Left lung (tissue), 10 donors: ENCODE measurements around the gene ZFR2. TPM values are rescaled to one million over a fixed set of nuclear protein-coding genes. Genes with fewer than 3 reads are reported as not detected.
"Not testable (repeated sequence)": the region's sequence is repeated elsewhere in the genome, so short reads cannot be mapped to it uniquely, and the experiment has no call there.

ENCODE experiments used
- ATAC-seq: fragments of 200-7000 bp; cut with Tn5 transposase; one replicate; pipeline ENCODE4 v1.9.1; 2020; ENCODE audit warnings: moderate library complexity
- DNase-seq, 4 donors: peaks; one replicate each; pipeline ENCODE4 v3.0.0-alpha.2; 2013 to 2020
- H3K27ac ChIP-seq, 2 donors: fragments of 200-600 bp; sonication (generic) in 1 of 2; one replicate each; pipeline versions ENCODE4 v1.5.0 to v1.8.0; 2020 to 2021
- H3K27me3 ChIP-seq, 2 donors: fragments of 200-600 bp; sonication (generic) in 1 of 2; one replicate each; pipeline versions ENCODE4 v1.5.0 to v1.8.0; 2020 to 2021
- H3K36me3 ChIP-seq, 2 donors: fragments of 200-600 bp; sonication (generic) in 1 of 2; one replicate each; pipeline versions ENCODE4 v1.5.0 to v1.8.0; 2020 to 2021
- H3K4me1 ChIP-seq, 2 donors: fragments of 200-600 bp; one replicate each; pipeline ENCODE4 v1.8.0; 2021
- H3K4me3 ChIP-seq, 2 donors: fragments of 200-600 bp; sonication (generic) in 1 of 2; one replicate each; pipeline versions ENCODE4 v1.5.0 to v1.8.0; 2020 to 2021; ENCODE audit warnings: mild to moderate bottlenecking in 1 of 2
- H3K9me3 ChIP-seq, 2 donors: fragments of 200-600 bp; sonication (generic) in 1 of 2; one replicate each; pipeline versions ENCODE4 v1.5.0 to v1.8.0; 2020 to 2021
- CTCF ChIP-seq, 2 donors: fragments of 200-600 bp; sonication (generic) in 1 of 2; IDR thresholded peaks; one replicate each; pipeline versions ENCODE4 v1.5.0 to v1.8.0; 2021; ENCODE audit warnings: antibody characterized with exemption in 2 of 2
- intact Hi-C, 2 donors: fragments of 100-400 bp; cut with DNase I; formaldehyde crosslinking; loops; one replicate each; pipeline versions ENCODE4 v1.11.2 to v1.14.2; 2022
- polyA plus RNA-seq, 6 donors: library from polyadenylated mRNA; unstranded; fragments of 120-200 nt; gene quantifications; one replicate each; pipeline ENCODE4 v1.2.1, GENCODE V29; 2013; ENCODE audit not compliant: insufficient read length in 6 of 6
- total RNA-seq, 2 donors: library from RNA; stranded (reverse); fragmentation: NEBNext Ultra II Directional; extraction: Animal tissue kit (Norgen Biotek cat#: 25700); gene quantifications; one replicate each; pipeline ENCODE4 v1.2.1, GENCODE V29; 2021
- donor health status: DM: no; HTN: yes; CAD: no.
- donor health status: DM: no; HTN: no; CAD: no.

The ZFR2 gene
- total and polyA plus RNA-seq, 8 donors = 0.18 to 0.99 (median 0.51) TPM

GRCh38 chr19:3818466-3818865 lies 50.4 kb downstream of the ZFR2 start:
- H3K27ac ChIP-seq = peak overlapping the region; percentile 13 to 72
- peaks cover 2 to 29% of the 10 kb centered on the region in 2 donors for H3K4me1 ChIP-seq
- intact Hi-C loops = no loop called here
- peak; percentile 36 for ATAC-seq
- DNase-seq = no peak
- TF ChIP-seq CTCF (IDR thresholded peaks at IDR 0.05) = no peak
- H3K4me3 ChIP-seq = no peak overlapping the region
- H3K36me3 ChIP-seq = no peaks in the 10 kb centered on the region
- no peaks in the 10 kb centered on the region for H3K9me3 ChIP-seq
- peaks cover 0 to 14% of the 10 kb centered on the region in 2 donors for H3K27me3 ChIP-seq

GRCh38 chr19:3817761-3818160 lies 51.1 kb downstream of the ZFR2 start:
- H3K4me1 ChIP-seq = peaks cover 8 to 36% of the 10 kb centered on the region in 2 donors
- H3K9me3 ChIP-seq = no peaks in the 10 kb centered on the region
- DNase-seq (no peak), ATAC-seq (no peak)
- no peak for TF ChIP-seq CTCF (IDR thresholded peaks at IDR 0.05)
- H3K4me3 ChIP-seq = no peak overlapping the region
- H3K27me3 ChIP-seq = peaks cover 0 to 7% of the 10 kb centered on the region in 2 donors
- H3K27ac ChIP-seq = no peak overlapping the region
- no peaks in the 10 kb centered on the region for H3K36me3 ChIP-seq
- intact Hi-C loops = no loop called here

DNA sequence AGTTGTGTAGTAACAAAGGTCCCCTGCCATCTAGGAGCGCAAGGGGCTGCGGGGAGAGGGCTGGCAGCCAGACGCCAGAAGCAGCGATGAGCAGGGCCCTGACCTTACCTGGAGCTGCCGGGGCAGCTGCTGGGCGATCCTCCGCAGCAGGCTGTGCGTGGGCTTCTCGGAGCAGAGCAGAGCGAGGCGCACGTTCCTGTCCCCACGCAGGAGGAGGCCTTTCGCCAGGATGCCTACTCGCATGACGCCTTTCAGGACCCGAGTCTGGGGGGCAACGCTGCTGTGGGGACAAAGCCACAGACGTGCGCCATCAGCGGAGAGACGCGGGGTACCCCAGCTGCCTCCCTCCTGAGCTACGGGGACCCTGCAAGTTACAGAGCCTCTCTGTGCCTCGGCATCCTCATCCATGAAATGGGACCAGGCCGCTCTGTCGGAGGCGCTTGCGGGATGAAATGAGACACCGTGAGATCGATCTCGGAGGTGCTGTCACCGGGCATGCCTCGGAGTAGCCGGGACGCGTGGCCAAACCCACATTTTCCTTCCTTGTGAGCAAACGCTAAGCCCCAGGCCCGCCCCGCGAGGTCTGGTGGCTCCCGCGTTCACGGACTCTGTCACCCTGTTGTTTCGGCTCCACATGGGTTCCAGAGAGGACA lies 52.1 kb downstream of the ZFR2 start:
- H3K9me3 ChIP-seq = no peaks in the 10 kb centered on the region
- H3K27ac ChIP-seq = no peak overlapping the region
- no peak for ATAC-seq
- DNase-seq = no peak
- peaks cover 0 to 4% of the 10 kb centered on the region in 2 donors for H3K27me3 ChIP-seq
- intact Hi-C loops = no loop called here
- H3K4me3 ChIP-seq = no peak overlapping the region
- TF ChIP-seq CTCF (IDR thresholded peaks at IDR 0.05) = no peak
- peaks cover 10 to 41% of the 10 kb centered on the region in 2 donors for H3K4me1 ChIP-seq
- H3K36me3 ChIP-seq = no peaks in the 10 kb centered on the region

GRCh38 chr19:3816148-3816547 lies 52.7 kb downstream of the ZFR2 start:
- intact Hi-C loops, H3K36me3 ChIP-seq, H3K4me3 ChIP-seq, H3K27ac ChIP-seq, H3K27me3 ChIP-seq, DNase-seq, H3K9me3 ChIP-seq, ATAC-seq: not testable (repeated sequence)
- H3K4me1 ChIP-seq = peaks cover 10 to 43% of the 10 kb centered on the region in 2 donors

DNA sequence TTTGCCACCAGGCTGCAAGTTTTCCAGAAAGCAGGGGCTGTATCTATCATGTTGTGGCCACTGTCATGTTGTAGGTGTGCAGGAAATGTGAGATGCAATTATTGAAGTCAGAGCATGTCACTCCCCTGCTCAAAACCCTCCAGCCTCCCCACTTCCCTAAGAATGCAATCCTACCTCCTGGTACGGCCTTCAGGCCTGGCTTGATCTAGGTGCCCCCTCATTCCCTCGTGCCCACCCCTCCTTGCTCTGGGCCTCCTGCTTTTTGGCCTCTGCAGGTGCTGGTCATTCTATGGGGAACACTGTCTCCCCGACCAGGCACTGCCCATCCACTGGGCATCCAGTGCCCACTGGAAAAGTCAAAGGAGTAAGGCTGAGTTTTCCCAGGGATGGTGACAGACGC lies 54.2 kb downstream of the ZFR2 start:
- peak overlapping the region in 1 of 2 donors; percentile 21 for H3K27ac ChIP-seq

More for the DNA sequence above, 54.2 kb downstream of the ZFR2 start:
- intact Hi-C loops = no loop called here
- H3K9me3 ChIP-seq = no peaks in the 10 kb centered on the region
- peaks cover 10 to 52% of the 10 kb centered on the region in 2 donors for H3K4me1 ChIP-seq
- TF ChIP-seq CTCF (IDR thresholded peaks at IDR 0.05) = no peak
- H3K36me3 ChIP-seq = no peaks in the 10 kb centered on the region
- no peak for ATAC-seq
- no peak overlapping the region for H3K4me3 ChIP-seq
- no peak for DNase-seq
- H3K27me3 ChIP-seq = peaks cover 0 to 20% of the 10 kb centered on the region in 2 donors
